ENCODE results near the gene FIGN.

- TF ChIP-seq ATF6 (CRISPR knock-in tag; IDR thresholded peaks at IDR 0.05) = no peak
- no peak for TF ChIP-seq JUN (CRISPR knock-in tag; IDR thresholded peaks at IDR 0.05)
- TF ChIP-seq NR3C1 (CRISPR knock-in tag; conservative IDR thresholded peaks at IDR 0.05; ENCODE audit: low read depth) = no peak
- TF ChIP-seq FOXP4 (CRISPR knock-in tag; IDR thresholded peaks at IDR 0.05) = no peak
- TF ChIP-seq ATF1 (CRISPR knock-in tag; IDR thresholded peaks at IDR 0.05) = no peak
- TF ChIP-seq ESRRA (CRISPR knock-in tag; IDR thresholded peaks at IDR 0.05; ENCODE audit: borderline replicate concordance) = no peak
- TF ChIP-seq CREM (CRISPR knock-in tag; IDR thresholded peaks at IDR 0.05) = no peak
- TF ChIP-seq CTCF (IDR thresholded peaks at IDR 0.05) = no peak
- no peak for TF ChIP-seq IRF2 (CRISPR knock-in tag; IDR thresholded peaks at IDR 0.05; ENCODE audit: borderline replicate concordance, low read depth)
- TF ChIP-seq CREB1 (CRISPR knock-in tag; IDR thresholded peaks at IDR 0.05) = no peak
- TF ChIP-seq ZNF532 (CRISPR knock-in tag; IDR thresholded peaks at IDR 0.05; ENCODE audit: borderline replicate concordance) = no peak
These were observed 24.6 kb downstream of the FIGN start for GRCh38 chr2:163711258-163711657.
